Mesodermal cell (in vitro differentiated cells): ENCODE data around the gene TUT7.

Experiments used
- H3K27ac ChIP-seq: 2 replicates; pipeline ENCODE4 v1.7.0; 2013; ENCODE audit warnings: mild to moderate bottlenecking, low read depth, low read length, moderate library complexity; ENCODE audit not compliant: severe bottlenecking
- H3K36me3 ChIP-seq: 2 replicates; pipeline ENCODE4 v1.7.1; 2013; ENCODE audit warnings: mild to moderate bottlenecking, low read length, moderate library complexity; ENCODE audit not compliant: control insufficient read depth, insufficient read depth
- H3K4me1 ChIP-seq: one replicate; pipeline ENCODE4 v1.7.1; 2013; ENCODE audit warnings: mild to moderate bottlenecking, low read length; ENCODE audit not compliant: insufficient read depth, control insufficient read depth, poor library complexity, severe bottlenecking
- H3K4me3 ChIP-seq: 2 replicates; pipeline ENCODE4 v1.7.0; 2013; ENCODE audit warnings: low read length, control low read depth, mild to moderate bottlenecking; ENCODE audit not compliant: insufficient read depth, poor library complexity, severe bottlenecking; ENCODE audit errors: extremely low read depth
- H3K9me3 ChIP-seq: 2 replicates; pipeline ENCODE4 v1.7.1; 2013; ENCODE audit warnings: mild to moderate bottlenecking, low read length, moderate library complexity; ENCODE audit not compliant: control insufficient read depth
- WGBS, 2 experiments: methylation state at CpG; one replicate each; pipeline ENCODE4 v1.1.5; 2013; ENCODE audit warnings: missing lambda C conversion rate in 2 of 2; ENCODE audit not compliant: insufficient coverage in 2 of 2; 5-methylcytosine and 5-hydroxymethylcytosine counted together

TUT7 gene

GRCh38 chr9:86282979-86283535 is 71.2 kb downstream of the TUT7 start:
- H3K27ac ChIP-seq: peak overlapping the region; percentile 76
- H3K4me3 ChIP-seq: peak overlapping the region; percentile 88
- peaks cover 18% of the 10 kb centered on the region for H3K36me3 ChIP-seq
- peaks cover 16% of the 10 kb centered on the region for H3K4me1 ChIP-seq
- 48 to 55% methylated on average over 8 of the region's 12 CpGs for WGBS, 2 experiments
- H3K9me3 ChIP-seq: no peaks in the 10 kb centered on the region

DNA sequence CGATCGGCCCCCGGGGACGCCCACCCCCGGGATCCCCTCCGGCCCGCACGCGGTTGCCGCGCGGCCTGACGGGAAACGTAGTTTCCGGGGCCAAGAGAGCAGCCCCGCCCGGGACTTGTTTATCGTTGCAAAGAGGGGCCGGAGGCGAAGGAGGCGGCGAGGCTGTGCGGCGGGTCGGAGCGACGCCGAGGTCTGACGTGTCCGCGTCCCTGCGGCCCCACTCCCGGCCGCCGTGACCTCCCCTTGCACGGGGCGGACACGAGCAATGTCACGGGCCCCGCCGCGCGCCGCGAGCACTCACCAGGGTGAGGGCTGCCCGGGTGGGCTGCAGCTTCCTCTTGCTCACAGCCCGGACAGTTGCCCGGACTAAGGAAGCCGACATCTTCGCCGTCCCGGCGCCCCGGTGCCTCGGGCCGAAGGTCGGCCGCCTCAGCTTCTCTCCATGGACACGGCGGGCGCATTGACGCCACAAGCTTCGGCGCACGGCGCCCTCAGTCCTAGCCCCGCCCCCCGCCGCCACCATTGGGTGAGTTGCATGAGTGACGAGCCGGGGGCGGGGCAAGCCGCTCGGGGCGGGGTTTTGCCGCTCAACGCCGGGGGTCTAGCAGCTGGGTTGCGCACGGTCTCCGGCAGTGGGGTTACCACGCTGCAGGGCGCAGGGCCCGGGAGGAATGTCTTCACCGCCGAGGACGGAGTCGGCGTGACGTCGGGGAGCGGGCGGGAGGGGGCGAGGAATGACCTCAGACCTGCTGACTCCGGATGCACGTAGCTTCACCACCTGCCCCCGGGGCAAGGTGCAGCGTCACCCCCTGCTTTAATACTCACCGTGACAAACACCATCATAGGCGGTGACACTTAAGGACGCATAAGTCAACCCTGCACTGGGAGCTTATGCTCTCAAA is 71.9 kb downstream of the TUT7 start, which contains the start of gene ISCA1:
Gene ISCA1 (minus strand): TSS at position 462 of the 902 bp plus-strand sequence. CDS start 80 bp downstream, at position 382.
- peaks cover 21% of the 10 kb centered on the region for H3K36me3 ChIP-seq
- peaks cover 16% of the 10 kb centered on the region for H3K4me1 ChIP-seq
- H3K27ac ChIP-seq: peak within 1 kb of the TSS; percentile 98
- 0% methylated on average over 67 to 91 of the region's 101 CpGs for WGBS, 2 experiments
- H3K4me3 ChIP-seq: peak within 1 kb of the TSS; percentile 88
- H3K9me3 ChIP-seq: no peaks in the 10 kb centered on the region

DNA sequence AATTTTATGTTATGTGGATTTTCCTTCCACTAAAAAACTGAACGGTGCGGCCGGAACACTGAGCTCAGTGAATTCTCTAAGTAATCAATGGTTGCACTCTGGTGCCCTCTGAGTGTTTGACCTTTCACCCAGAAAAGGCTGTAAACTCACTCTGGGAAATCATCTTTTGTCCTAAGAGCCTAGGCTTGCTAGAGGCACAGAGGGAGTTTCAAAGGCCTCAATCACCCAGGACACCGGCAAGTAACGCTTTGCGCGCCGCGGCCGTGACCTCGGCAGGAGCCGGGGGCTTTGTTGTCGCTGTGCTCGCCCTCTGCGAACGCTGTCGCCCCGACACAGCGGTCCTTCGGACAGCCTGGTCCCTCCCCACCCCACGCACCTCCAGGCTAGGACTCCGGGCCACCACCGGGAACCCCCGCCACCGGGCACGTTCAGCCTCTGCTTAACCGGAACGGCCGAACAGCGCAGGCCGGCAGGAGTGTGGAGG is 72.6 kb downstream of the TUT7 start:
- Histone ChIP-seq H3K36me3 (peaks cover 21% of the 10 kb centered on the region), H3K9me3 (no peaks in the 10 kb centered on the region), H3K4me3 (peak overlapping the region; percentile 88), H3K27ac (peak overlapping the region; percentile 98), H3K4me1 (peaks cover 16% of the 10 kb centered on the region)
- WGBS, 2 experiments: 0% methylated on average over 14 to 28 of the region's 31 CpGs

DNA sequence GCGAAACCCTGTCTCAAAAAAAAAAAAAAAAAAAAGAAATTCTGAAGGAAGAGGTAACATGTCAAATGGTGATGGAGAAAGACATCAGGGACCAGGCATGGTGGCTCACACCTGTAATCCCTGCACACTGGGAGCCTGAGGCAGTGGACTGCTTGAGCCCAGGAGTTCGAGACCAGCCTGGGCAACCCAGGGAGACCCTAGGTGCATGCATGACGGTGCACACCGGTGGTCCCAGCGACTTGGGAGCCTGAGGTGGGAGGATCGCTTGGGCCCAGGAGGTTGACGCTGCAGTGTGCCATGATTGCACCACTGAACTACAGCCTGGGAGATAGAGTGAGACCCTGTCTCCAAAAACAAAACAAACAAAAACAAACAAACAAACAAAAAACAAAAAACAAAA is 73.6 kb downstream of the TUT7 start:
- peaks cover 16% of the 10 kb centered on the region for H3K4me1 ChIP-seq
- no peaks in the 10 kb centered on the region for H3K9me3 ChIP-seq
- 90 to 92% methylated on average over 3 to 6 of the region's 7 CpGs for WGBS, 2 experiments
- H3K27ac ChIP-seq: no peak overlapping the region
- peaks cover 16% of the 10 kb centered on the region for H3K36me3 ChIP-seq
- H3K4me3 ChIP-seq: peak overlapping the region; percentile 88

DNA sequence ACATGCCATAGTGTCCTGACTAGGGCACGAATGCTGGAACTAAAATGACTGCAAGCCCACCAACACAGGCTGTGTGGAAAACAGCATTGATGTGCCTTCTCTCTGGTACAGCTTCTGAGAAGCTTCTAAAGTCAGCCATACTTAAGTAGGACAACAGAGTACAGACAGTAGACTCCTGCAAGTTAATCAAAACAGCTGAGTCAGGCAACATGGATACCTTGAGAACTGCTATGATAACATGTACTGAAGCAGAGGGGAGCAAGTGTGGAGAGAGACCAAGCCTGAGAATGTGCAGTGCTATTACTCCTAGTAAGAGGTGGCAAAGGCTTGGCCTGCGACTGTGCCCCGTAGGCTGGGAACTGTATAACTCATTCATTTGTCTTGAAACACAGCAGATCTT is 74.4 kb downstream of the TUT7 start:
- Histone ChIP-seq H3K9me3 (no peaks in the 10 kb centered on the region), H3K36me3 (peaks cover 16% of the 10 kb centered on the region), H3K4me3 (no peak overlapping the region), H3K27ac (no peak overlapping the region), H3K4me1 (peaks cover 16% of the 10 kb centered on the region)
- WGBS, 2 experiments: 84 to 91% methylated on average over 2 to 3 of the region's 3 CpGs

GRCh38 chr9:86277072-86277471 is 77.1 kb downstream of the TUT7 start:
- peaks cover 16% of the 10 kb centered on the region for H3K4me1 ChIP-seq
- no peak overlapping the region for H3K4me3 ChIP-seq
- H3K9me3 ChIP-seq: no peaks in the 10 kb centered on the region
- peaks cover 39% of the 10 kb centered on the region for H3K36me3 ChIP-seq
- no peak overlapping the region for H3K27ac ChIP-seq
- WGBS, 2 experiments: 100% methylated on average over 1 of the region's 1 CpG; no CpG with 5 or more reads in 1 of the 2 experiments

DNA sequence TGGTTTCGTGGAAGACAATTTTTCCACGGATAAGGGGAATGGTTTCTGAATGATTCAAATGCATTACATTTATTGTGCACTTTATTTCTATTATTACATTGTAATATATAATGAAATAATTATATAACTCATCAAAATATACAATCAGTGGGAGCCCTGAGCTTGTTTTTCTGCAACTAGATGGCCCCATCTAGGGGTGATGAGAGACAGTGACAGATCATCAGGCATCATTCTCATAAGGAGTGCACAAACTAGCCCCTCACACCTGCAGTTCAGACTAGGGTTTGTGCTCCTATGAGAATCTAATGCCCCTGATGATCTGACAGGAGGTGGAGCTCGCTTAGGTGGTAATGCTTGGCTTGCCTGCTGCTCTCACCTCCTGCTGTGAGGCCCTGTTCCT is 78.2 kb downstream of the TUT7 start:
- WGBS, 2 experiments: 57 to 67% methylated on average over 1 of the region's 3 CpGs
- no peak overlapping the region for H3K27ac ChIP-seq
- H3K9me3 ChIP-seq: peaks cover 4% of the 10 kb centered on the region
- peaks cover 50% of the 10 kb centered on the region for H3K36me3 ChIP-seq
- H3K4me3 ChIP-seq: no peak overlapping the region
- H3K4me1 ChIP-seq: peaks cover 15% of the 10 kb centered on the region

GRCh38 chr9:86274821-86275643 is 79.2 kb downstream of the TUT7 start:
- Histone ChIP-seq H3K4me3 (no peak overlapping the region), H3K36me3 (peaks cover 44% of the 10 kb centered on the region), H3K27ac (no peak overlapping the region), H3K9me3 (peaks cover 4% of the 10 kb centered on the region), H3K4me1 (peaks cover 5% of the 10 kb centered on the region)
- 90 to 97% methylated on average over 5 to 6 of the region's 7 CpGs for WGBS, 2 experiments

DNA sequence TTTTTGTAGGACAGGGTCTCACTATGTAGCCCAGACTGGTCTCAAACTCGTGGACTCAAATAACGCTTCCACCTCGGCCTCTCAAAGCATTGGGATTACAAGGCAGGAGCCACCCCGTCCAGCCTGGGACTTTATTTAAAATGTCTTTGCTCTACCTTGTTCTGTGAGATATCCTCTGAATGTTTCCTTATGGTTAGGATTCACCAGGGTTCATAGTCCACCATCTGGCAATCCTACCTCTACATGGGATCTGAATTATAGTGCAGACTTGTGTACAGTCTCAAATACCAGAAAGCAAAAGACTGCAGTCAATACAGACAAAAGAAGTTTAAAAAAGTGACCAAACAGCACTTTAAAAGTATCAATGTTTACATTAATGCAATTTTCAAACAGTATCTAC is 82.0 kb downstream of the TUT7 start:
- Histone ChIP-seq H3K36me3 (peaks cover 44% of the 10 kb centered on the region), H3K4me1 (no peaks in the 10 kb centered on the region), H3K27ac (no peak overlapping the region), H3K4me3 (no peak overlapping the region), H3K9me3 (peaks cover 4% of the 10 kb centered on the region)
- 88 to 97% methylated on average over 4 of the region's 4 CpGs for whole genome bisulfite sequencing, 2 experiments

- Histone ChIP-seq H3K36me3 (peaks cover 46% of the 10 kb centered on the region), H3K4me3 (no peak overlapping the region), H3K27ac (no peak overlapping the region), H3K4me1 (no peaks in the 10 kb centered on the region), H3K9me3 (no peaks in the 10 kb centered on the region)
- WGBS, 2 experiments: 95 to 100% methylated on average over 4 to 5 of the region's 6 CpGs
Observed at GRCh38 chr9:86263876-86264275, 90.3 kb downstream of the TUT7 start.
